ENCODE results near the gene CTRB1. TPM values are rescaled to one million over a fixed set of nuclear protein-coding genes. Genes with fewer than 3 reads are reported as not detected.
A peak's percentile ranks its signal among the peaks of the same experiment; 100 is the strongest.

Gene CTRB1
- total and polyA plus RNA-seq, 2 of the 13 experiments (the other 11 are each of a cell fraction or from before 2014, with no cell fraction given) = not detected

- peak; percentile 40 for TF ChIP-seq PAF1 (CRISPR knock-in tag; IDR thresholded peaks at IDR 0.05)
- no peak for TF ChIP-seq HMGA1 (CRISPR knock-in tag; conservative IDR thresholded peaks at IDR 0.05)
- no peak for TF ChIP-seq ZFP62 (CRISPR knock-in tag; IDR thresholded peaks at IDR 0.05)
- no peak for TF ChIP-seq ZBTB10 (CRISPR knock-in tag; IDR thresholded peaks at IDR 0.05; ENCODE audit: borderline replicate concordance)
- TF ChIP-seq PREB (CRISPR knock-in tag; IDR thresholded peaks at IDR 0.05) = no peak
- no peak for TF ChIP-seq ELF4 (CRISPR knock-in tag; IDR thresholded peaks at IDR 0.05; ENCODE audit: borderline replicate concordance)
- TF ChIP-seq NR2F6 (IDR thresholded peaks at IDR 0.05) = no peak
- TF ChIP-seq NR2F6 (CRISPR knock-in tag; IDR thresholded peaks at IDR 0.05) = 0 out of 2 replicates have a peak, but pooled peaks have one; percentile 16
- TF ChIP-seq TSC22D2 (CRISPR knock-in tag; IDR thresholded peaks at IDR 0.05; ENCODE audit: borderline replicate concordance) = no peak
- no peak for TF ChIP-seq JDP2 (CRISPR knock-in tag; IDR thresholded peaks at IDR 0.05; ENCODE audit: borderline replicate concordance)
- TF ChIP-seq MTERF4 (CRISPR knock-in tag; IDR thresholded peaks at IDR 0.05) = no peak
- TF ChIP-seq PATZ1 (CRISPR knock-in tag; IDR thresholded peaks at IDR 0.05) = no peak
- no peak; the same call in 1 of the 2 replicates for TF ChIP-seq ZGPAT (CRISPR knock-in tag; IDR thresholded peaks at IDR 0.05)
- TF ChIP-seq ZNF746 (CRISPR knock-in tag; IDR thresholded peaks at IDR 0.05) = no peak
- no peak for TF ChIP-seq ZNF766 (CRISPR knock-in tag; IDR thresholded peaks at IDR 0.05; ENCODE audit: borderline replicate concordance)
- TF ChIP-seq FOXJ3 (CRISPR knock-in tag; IDR thresholded peaks at IDR 0.05; ENCODE audit: borderline replicate concordance) = no peak
- TF ChIP-seq ZNF614 (CRISPR knock-in tag; IDR thresholded peaks at IDR 0.05; ENCODE audit: borderline replicate concordance) = no peak
- no peak for TF ChIP-seq ZNF777 (CRISPR knock-in tag; IDR thresholded peaks at IDR 0.05)
- no peak for TF ChIP-seq MIXL1 (CRISPR knock-in tag; IDR thresholded peaks at IDR 0.05)
- no peak for TF ChIP-seq MAZ (IDR thresholded peaks at IDR 0.05; ENCODE audit: borderline replicate concordance, low read depth, low read length)
- no peak for TF ChIP-seq MAZ (CRISPR knock-in tag; IDR thresholded peaks at IDR 0.05; ENCODE audit: low read depth)
- no peak for TF ChIP-seq POGZ (CRISPR knock-in tag; IDR thresholded peaks at IDR 0.05)
Observed at GRCh38 chr16:75226550-75227360, 8.0 kb downstream of the CTRB1 start (continued).
